Measurements from ENCODE around the gene ASPA.

ASPA gene

GRCh38 chr17:3534881-3535252 lies 59.1 kb downstream of the ASPA start:
- no peaks in the 10 kb centered on the region for H3K27me3 ChIP-seq (ENCODE audit: control insufficient read depth, insufficient read depth, low read length)
- no peak overlapping the region for H3K9ac ChIP-seq (ENCODE audit: low read depth, low read length)
- H3K4me3 ChIP-seq (ENCODE audit: low read depth, low read length): no peak overlapping the region
- peaks cover 11% of the 10 kb centered on the region for H3K4me1 ChIP-seq (ENCODE audit: control insufficient read depth, insufficient read depth, low read length)
- H3K27ac ChIP-seq (ENCODE audit: low read depth, low read length): no peak overlapping the region
- H3K36me3 ChIP-seq (ENCODE audit: control insufficient read depth, insufficient read depth, low read length): no peaks in the 10 kb centered on the region
- H3K9me3 ChIP-seq (ENCODE audit: control insufficient read depth, insufficient read depth, low read length): no peaks in the 10 kb centered on the region

- H3K4me3 ChIP-seq (ENCODE audit: low read depth, low read length): peak overlapping the region; percentile 60
- H3K27me3 ChIP-seq (ENCODE audit: control insufficient read depth, insufficient read depth, low read length): no peaks in the 10 kb centered on the region
- H3K4me1 ChIP-seq (ENCODE audit: control insufficient read depth, insufficient read depth, low read length): peaks cover 9% of the 10 kb centered on the region
- H3K36me3 ChIP-seq (ENCODE audit: control insufficient read depth, insufficient read depth, low read length): no peaks in the 10 kb centered on the region
- H3K9ac ChIP-seq (ENCODE audit: low read depth, low read length): peak overlapping the region; percentile 43; the same call in 1 of the 2 replicates
- H3K27ac ChIP-seq (ENCODE audit: low read depth, low read length): no peak overlapping the region
- no peaks in the 10 kb centered on the region for H3K9me3 ChIP-seq (ENCODE audit: control insufficient read depth, insufficient read depth, low read length)
Measured at GRCh38 chr17:3535253-3535995, 59.6 kb downstream of the ASPA start.

GRCh38 chr17:3536716-3537115 lies 60.9 kb downstream of the ASPA start:
- Histone ChIP-seq H3K27me3 (ENCODE audit: control insufficient read depth, insufficient read depth, low read length) (no peaks in the 10 kb centered on the region), H3K9me3 (ENCODE audit: control insufficient read depth, insufficient read depth, low read length) (no peaks in the 10 kb centered on the region), H3K4me1 (ENCODE audit: control insufficient read depth, insufficient read depth, low read length) (peaks cover 9% of the 10 kb centered on the region), H3K36me3 (ENCODE audit: control insufficient read depth, insufficient read depth, low read length) (no peaks in the 10 kb centered on the region), H3K27ac (ENCODE audit: low read depth, low read length) (no peak overlapping the region), H3K9ac (ENCODE audit: low read depth, low read length) (no peak overlapping the region), H3K4me3 (ENCODE audit: low read depth, low read length) (no peak overlapping the region)

GRCh38 chr17:3539881-3540540 lies 64.2 kb downstream of the ASPA start:
- no peak overlapping the region for H3K27ac ChIP-seq (ENCODE audit: low read depth, low read length)
- H3K4me1 ChIP-seq (ENCODE audit: control insufficient read depth, insufficient read depth, low read length): peaks cover 9% of the 10 kb centered on the region
- H3K27me3 ChIP-seq (ENCODE audit: control insufficient read depth, insufficient read depth, low read length): no peaks in the 10 kb centered on the region
- H3K36me3 ChIP-seq (ENCODE audit: control insufficient read depth, insufficient read depth, low read length): no peaks in the 10 kb centered on the region
- no peak overlapping the region for H3K4me3 ChIP-seq (ENCODE audit: low read depth, low read length)
- no peaks in the 10 kb centered on the region for H3K9me3 ChIP-seq (ENCODE audit: control insufficient read depth, insufficient read depth, low read length)
- H3K9ac ChIP-seq (ENCODE audit: low read depth, low read length): no peak overlapping the region

GRCh38 chr17:3542410-3543088 lies 66.8 kb downstream of the ASPA start:
- no peaks in the 10 kb centered on the region for H3K4me1 ChIP-seq (ENCODE audit: control insufficient read depth, insufficient read depth, low read length)
- no peaks in the 10 kb centered on the region for H3K27me3 ChIP-seq (ENCODE audit: control insufficient read depth, insufficient read depth, low read length)
- H3K36me3 ChIP-seq (ENCODE audit: control insufficient read depth, insufficient read depth, low read length): no peaks in the 10 kb centered on the region
- no peak overlapping the region for H3K9ac ChIP-seq (ENCODE audit: low read depth, low read length)
- no peak overlapping the region for H3K4me3 ChIP-seq (ENCODE audit: low read depth, low read length)
- H3K27ac ChIP-seq (ENCODE audit: low read depth, low read length): no peak overlapping the region
- no peaks in the 10 kb centered on the region for H3K9me3 ChIP-seq (ENCODE audit: control insufficient read depth, insufficient read depth, low read length)

- Histone ChIP-seq H3K27me3 (ENCODE audit: control insufficient read depth, insufficient read depth, low read length) (no peaks in the 10 kb centered on the region), H3K4me3 (ENCODE audit: low read depth, low read length) (no peak overlapping the region), H3K36me3 (ENCODE audit: control insufficient read depth, insufficient read depth, low read length) (no peaks in the 10 kb centered on the region), H3K9ac (ENCODE audit: low read depth, low read length) (no peak overlapping the region), H3K27ac (ENCODE audit: low read depth, low read length) (no peak overlapping the region), H3K4me1 (ENCODE audit: control insufficient read depth, insufficient read depth, low read length) (no peaks in the 10 kb centered on the region), H3K9me3 (ENCODE audit: control insufficient read depth, insufficient read depth, low read length) (no peaks in the 10 kb centered on the region)
Measured at GRCh38 chr17:3543453-3543852, 67.7 kb downstream of the ASPA start.

- Histone ChIP-seq H3K36me3 (ENCODE audit: control insufficient read depth, insufficient read depth, low read length) (no peaks in the 10 kb centered on the region), H3K9me3 (ENCODE audit: control insufficient read depth, insufficient read depth, low read length) (no peaks in the 10 kb centered on the region), H3K27me3 (ENCODE audit: control insufficient read depth, insufficient read depth, low read length) (no peaks in the 10 kb centered on the region), H3K9ac (ENCODE audit: low read depth, low read length) (no peak overlapping the region), H3K4me1 (ENCODE audit: control insufficient read depth, insufficient read depth, low read length) (no peaks in the 10 kb centered on the region), H3K4me3 (ENCODE audit: low read depth, low read length) (no peak overlapping the region), H3K27ac (ENCODE audit: low read depth, low read length) (no peak overlapping the region)
Measured at GRCh38 chr17:3544365-3544764, 68.6 kb downstream of the ASPA start.

- Histone ChIP-seq H3K36me3 (ENCODE audit: control insufficient read depth, insufficient read depth, low read length) (no peaks in the 10 kb centered on the region), H3K27ac (ENCODE audit: low read depth, low read length) (no peak overlapping the region), H3K4me1 (ENCODE audit: control insufficient read depth, insufficient read depth, low read length) (no peaks in the 10 kb centered on the region), H3K9me3 (ENCODE audit: control insufficient read depth, insufficient read depth, low read length) (no peaks in the 10 kb centered on the region), H3K27me3 (ENCODE audit: control insufficient read depth, insufficient read depth, low read length) (no peaks in the 10 kb centered on the region), H3K4me3 (ENCODE audit: low read depth, low read length) (no peak overlapping the region), H3K9ac (ENCODE audit: low read depth, low read length) (no peak overlapping the region)
Measured at GRCh38 chr17:3545151-3545550, 69.4 kb downstream of the ASPA start.

- H3K27ac ChIP-seq (ENCODE audit: low read depth, low read length): no peak overlapping the region
- H3K9ac ChIP-seq (ENCODE audit: low read depth, low read length): no peak overlapping the region
- no peaks in the 10 kb centered on the region for H3K9me3 ChIP-seq (ENCODE audit: control insufficient read depth, insufficient read depth, low read length)
- H3K27me3 ChIP-seq (ENCODE audit: control insufficient read depth, insufficient read depth, low read length): no peaks in the 10 kb centered on the region
- H3K36me3 ChIP-seq (ENCODE audit: control insufficient read depth, insufficient read depth, low read length): no peaks in the 10 kb centered on the region
- H3K4me3 ChIP-seq (ENCODE audit: low read depth, low read length): no peak overlapping the region
- no peaks in the 10 kb centered on the region for H3K4me1 ChIP-seq (ENCODE audit: control insufficient read depth, insufficient read depth, low read length)
Measured at GRCh38 chr17:3546521-3546920, 70.7 kb downstream of the ASPA start.

GRCh38 chr17:3546997-3547396 lies 71.2 kb downstream of the ASPA start:
- H3K4me3 ChIP-seq (ENCODE audit: low read depth, low read length): no peak overlapping the region
- H3K4me1 ChIP-seq (ENCODE audit: control insufficient read depth, insufficient read depth, low read length): no peaks in the 10 kb centered on the region
- H3K27me3 ChIP-seq (ENCODE audit: control insufficient read depth, insufficient read depth, low read length): no peaks in the 10 kb centered on the region
- no peaks in the 10 kb centered on the region for H3K9me3 ChIP-seq (ENCODE audit: control insufficient read depth, insufficient read depth, low read length)
- no peaks in the 10 kb centered on the region for H3K36me3 ChIP-seq (ENCODE audit: control insufficient read depth, insufficient read depth, low read length)
- no peak overlapping the region for H3K27ac ChIP-seq (ENCODE audit: low read depth, low read length)
- H3K9ac ChIP-seq (ENCODE audit: low read depth, low read length): no peak overlapping the region

GRCh38 chr17:3547628-3548027 lies 71.8 kb downstream of the ASPA start:
- Histone ChIP-seq H3K4me1 (ENCODE audit: control insufficient read depth, insufficient read depth, low read length) (no peaks in the 10 kb centered on the region), H3K9ac (ENCODE audit: low read depth, low read length) (no peak overlapping the region), H3K27ac (ENCODE audit: low read depth, low read length) (no peak overlapping the region), H3K36me3 (ENCODE audit: control insufficient read depth, insufficient read depth, low read length) (no peaks in the 10 kb centered on the region), H3K9me3 (ENCODE audit: control insufficient read depth, insufficient read depth, low read length) (no peaks in the 10 kb centered on the region), H3K4me3 (ENCODE audit: low read depth, low read length) (no peak overlapping the region), H3K27me3 (ENCODE audit: control insufficient read depth, insufficient read depth, low read length) (no peaks in the 10 kb centered on the region)

All from HUES48 (cell line).